Panc1 (cell line): ENCODE data around the gene PTPRK. TPM values are rescaled to one million over a fixed set of nuclear protein-coding genes. Genes with fewer than 3 reads are reported as not detected.

ENCODE experiments used
- ATAC-seq: fragments of 200-7000 bp; cut with Tn5 transposase; 2 replicates; pipeline ENCODE4 v1.9.1; 2020; ENCODE audit warnings: mild to moderate bottlenecking, moderate library complexity
- BruUV-seq: library from RNA; stranded (reverse); fragments of 400-500 nt; replicated peaks from 2 replicates; lab custom pipeline; 2021; lab: Mats Ljungman, UMichigan
- CTCF ChIA-PET: fragments of 300-600 bp; sonication (Branson Sonifier 250); formaldehyde crosslinking; loops from one replicate; lab custom pipeline; 2022; ENCODE audit warnings: antibody characterized with exemption; lab: Charles Lee
- POLR2A ChIA-PET: fragments of 300-600 bp; sonication (Branson Sonifier 250); formaldehyde crosslinking; loops from one replicate; lab custom pipeline; 2022; ENCODE audit warnings: antibody characterized with exemption; lab: Charles Lee
- DNase-seq: peaks from one replicate; pipeline ENCODE4 v3.0.0-alpha.2; 2010; ENCODE audit warnings: low read depth, low spot score
- H3K27ac ChIP-seq: 2 replicates; pipeline ENCODE4 v1.5.1; 2011; ENCODE audit warnings: mild to moderate bottlenecking, low read length, inconsistent platforms
- H3K27me3 ChIP-seq: fragments of 200-500 bp; sonication (Bioruptor generic); 2 replicates; pipeline ENCODE4 v1.6.0; 2014; ENCODE audit warnings: low read length, inconsistent platforms; ENCODE audit not compliant: control insufficient read depth, insufficient read depth
- H3K36me3 ChIP-seq: fragments of 200-500 bp; sonication (Bioruptor generic); 2 replicates; pipeline ENCODE4 v1.5.1; 2014; ENCODE audit warnings: inconsistent platforms, mild to moderate bottlenecking, low read length, moderate library complexity; ENCODE audit not compliant: control insufficient read depth, insufficient read depth
- H3K4me1 ChIP-seq: 2 replicates; pipeline ENCODE4 v1.5.1; 2011; ENCODE audit warnings: inconsistent platforms, mild to moderate bottlenecking, low read length, moderate library complexity; ENCODE audit not compliant: control insufficient read depth, insufficient read depth
- H3K4me3 ChIP-seq, 2 experiments: 2 replicates each; pipeline ENCODE4 v1.5.1; 2011 to 2012; ENCODE audit warnings: low read depth in 2 of 2, low read length in 2 of 2, mild to moderate bottlenecking in 2 of 2, inconsistent platforms in 1 of 2, moderate library complexity in 1 of 2
- H3K9me3 ChIP-seq: fragments of 200-500 bp; sonication (Bioruptor generic); 2 replicates; pipeline ENCODE4 v1.5.1; 2014; ENCODE audit warnings: low read depth, mild to moderate bottlenecking, inconsistent platforms, low read length, moderate library complexity; ENCODE audit not compliant: control insufficient read depth, insufficient read depth
- CTCF ChIP-seq: fragments of 450-650 bp; IDR thresholded peaks from 2 replicates; pipeline ENCODE4 v1.5.1; 2017; ENCODE audit warnings: mild to moderate bottlenecking
- POLR2AphosphoS5 ChIP-seq: IDR thresholded peaks from 2 replicates; pipeline ENCODE4 v1.6.1; 2012; ENCODE audit warnings: mild to moderate bottlenecking, low read depth, low read length, moderate library complexity
- REST ChIP-seq, 2 experiments: IDR thresholded peaks; 2 replicates each; pipeline ENCODE4 v1.6.1; 2011 to 2012; ENCODE audit warnings: low read depth in 2 of 2, control low read depth in 1 of 2, low read length in 1 of 2, mild to moderate bottlenecking in 1 of 2, moderate library complexity in 1 of 2; ENCODE audit not compliant: insufficient read depth in 1 of 2
- SIN3A ChIP-seq: IDR thresholded peaks from 2 replicates; pipeline ENCODE4 v1.6.1; 2012; ENCODE audit warnings: low read depth, mild to moderate bottlenecking, low read length, moderate library complexity, borderline replicate concordance; ENCODE audit not compliant: insufficient read depth
- TCF7L2 ChIP-seq: IDR thresholded peaks from 2 replicates; pipeline ENCODE4 v1.6.1; 2011; ENCODE audit warnings: mild to moderate bottlenecking, low read depth, low read length, inconsistent platforms
- in situ Hi-C: cut with HindIII; loops from 2 replicates; pipeline ENCODE4 v1.10.0; 2016; ENCODE audit warnings: low sequenced_read_pairs, low pct_unique_long_range_greater_than_20kb
- intact Hi-C: fragments of 100-400 bp; cut with micrococcal nuclease; formaldehyde crosslinking; loops from one replicate; pipeline ENCODE4 v1.10.0; 2022; ENCODE audit not compliant: unreplicated experiment
- total RNA-seq: library from RNA; stranded (reverse); gene quantifications from one replicate; pipeline ENCODE4 v1.2.1, GENCODE V29; 2021; ENCODE audit not compliant: unreplicated experiment

Gene PTPRK
- total RNA-seq, 1 experiment from 2014 or later, result 61.8 TPM

GRCh38 chr6:128005009-128005408, 515.4 kb downstream of the PTPRK start:
- intact Hi-C loops, result no loop called here
- H3K36me3 ChIP-seq, result no peaks in the 10 kb centered on the region; the same call in 1 of the 2 replicates
- TF ChIP-seq TCF7L2 (no peak), POLR2AphosphoS5 (no peak), SIN3A (no peak), CTCF (no peak), REST (IDR thresholded peaks at IDR 0.05; ENCODE audit: insufficient read depth in 1 of 2, low read depth in 2 of 2, low read length in 1 of 2) (no peak)
- POLR2A ChIA-PET, result no interaction called here
- no peak overlapping the region for H3K4me3 ChIP-seq
- BruUV-seq, result no TSS peak
- H3K27ac ChIP-seq, result no peak overlapping the region
- in situ Hi-C loops, result no loop called here
- H3K4me1 ChIP-seq, result no peaks in the 10 kb centered on the region
- no peak for DNase-seq
- no peaks in the 10 kb centered on the region for H3K27me3 ChIP-seq
- H3K9me3 ChIP-seq, result no peaks in the 10 kb centered on the region
- CTCF ChIA-PET, result no interaction called here
- ATAC-seq, result no peak

- intact Hi-C loops (no loop called here), in situ Hi-C loops (no loop called here)
- CTCF ChIA-PET, result no interaction called here
- H3K9me3 ChIP-seq, result no peaks in the 10 kb centered on the region
- H3K4me3 ChIP-seq, result no peak overlapping the region
- DNase-seq (no peak), ATAC-seq (no peak)
- no TSS peak for BruUV-seq
- TF ChIP-seq SIN3A, result no peak
- no peak for TF ChIP-seq REST (IDR thresholded peaks at IDR 0.05; ENCODE audit: insufficient read depth in 1 of 2, low read depth in 2 of 2, low read length in 1 of 2)
- no peak for TF ChIP-seq CTCF
- TF ChIP-seq TCF7L2, result no peak
- TF ChIP-seq POLR2AphosphoS5, result no peak
- no peaks in the 10 kb centered on the region for H3K4me1 ChIP-seq
- H3K27ac ChIP-seq, result no peak overlapping the region
- POLR2A ChIA-PET, result no interaction called here
- H3K27me3 ChIP-seq, result no peaks in the 10 kb centered on the region
- no peaks in the 10 kb centered on the region; the same call in 1 of the 2 replicates for H3K36me3 ChIP-seq
These were observed 520.0 kb downstream of the PTPRK start for GRCh38 chr6:128000363-128000762.
